Heart left ventricle (tissue), 13 donors: ENCODE results near the gene SDC4.

Source experiments
- CTCF ChIP-seq, 12 donors: fragments of 200-600 bp; sonication (generic) in 4 of 12; IDR thresholded peaks; one replicate each; pipeline versions ENCODE4 v1.5.0 to v1.8.0; 2018 to 2022; ENCODE audit warnings: antibody characterized with exemption in 12 of 12, mild to moderate bottlenecking in 5 of 12
- POLR2A ChIP-seq, 2 donors: fragments of 450-650 bp; IDR thresholded peaks; one replicate each; pipeline ENCODE4 v1.6.1; 2017; ENCODE audit warnings: antibody characterized with exemption in 2 of 2, mild to moderate bottlenecking in 2 of 2, moderate library complexity in 2 of 2
- donor health status: ischemic (EF 13 %, LVEDD 7.1; RV severe dilation, severe dysfunction).
- donor health status: DM: no; HTN: yes; CAD: no.
- donor health status: DM: no; HTN: no; CAD: no.
- donor health status: ischemic (EF 25% LVEDD 6.9; RV normal size, moderate dysfunction).
- donor health status: ischemic (EF 25% LVEDD 5.7; RV mildly dilated, moderate dysfunction).
- donor health status: ischemic (EF 35%, LVEDD 5.7; RV mildly dilated, moderate dysfunction).
- donor health status: nonischemic (EF 11% LVEDD 7.7; RV severe dilation, severe dysfunction).
- donor health status: DM: yes; HTN: yes; CAD: no.
- donor health status: PGD.
- donor health status: ischemic (EF 29% LVEDD 5.4; RV normal size, mild dysfunction).
- donor health status: nonischemic (EF 23%, LVEDD 6.1; RV moderate dilation, normal function).

GRCh38 chr20:45362804-45363610 is 14.8 kb upstream of the SDC4 start, which contains the start of gene SYS1:
- TF ChIP-seq POLR2A (IDR thresholded peaks at IDR 0.05) (peak; percentile 36 to 87), CTCF (IDR thresholded peaks at IDR 0.05) (peak; percentile 85 to 97 (median 90))
